ENCODE results near the gene PLEKHF1.

DNA sequence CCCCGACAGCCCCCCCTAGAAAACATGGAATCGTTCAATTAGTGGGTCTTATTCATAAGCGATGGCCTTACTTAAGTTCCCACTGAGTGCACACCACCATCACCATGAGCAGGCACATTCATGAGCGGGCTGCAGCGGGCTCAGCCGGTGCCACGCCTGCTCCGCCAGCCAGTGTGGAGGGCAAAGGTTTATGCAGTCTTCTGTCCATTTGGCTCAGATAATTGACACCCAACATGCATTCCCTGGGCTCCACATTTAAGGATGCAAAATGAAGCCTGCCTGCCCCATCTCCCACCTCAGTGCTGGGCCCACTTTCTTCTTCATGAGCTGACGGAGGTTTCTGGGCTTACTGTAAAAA lies 37.7 kb downstream of the PLEKHF1 start:
- TF ChIP-seq, protein P1, sequence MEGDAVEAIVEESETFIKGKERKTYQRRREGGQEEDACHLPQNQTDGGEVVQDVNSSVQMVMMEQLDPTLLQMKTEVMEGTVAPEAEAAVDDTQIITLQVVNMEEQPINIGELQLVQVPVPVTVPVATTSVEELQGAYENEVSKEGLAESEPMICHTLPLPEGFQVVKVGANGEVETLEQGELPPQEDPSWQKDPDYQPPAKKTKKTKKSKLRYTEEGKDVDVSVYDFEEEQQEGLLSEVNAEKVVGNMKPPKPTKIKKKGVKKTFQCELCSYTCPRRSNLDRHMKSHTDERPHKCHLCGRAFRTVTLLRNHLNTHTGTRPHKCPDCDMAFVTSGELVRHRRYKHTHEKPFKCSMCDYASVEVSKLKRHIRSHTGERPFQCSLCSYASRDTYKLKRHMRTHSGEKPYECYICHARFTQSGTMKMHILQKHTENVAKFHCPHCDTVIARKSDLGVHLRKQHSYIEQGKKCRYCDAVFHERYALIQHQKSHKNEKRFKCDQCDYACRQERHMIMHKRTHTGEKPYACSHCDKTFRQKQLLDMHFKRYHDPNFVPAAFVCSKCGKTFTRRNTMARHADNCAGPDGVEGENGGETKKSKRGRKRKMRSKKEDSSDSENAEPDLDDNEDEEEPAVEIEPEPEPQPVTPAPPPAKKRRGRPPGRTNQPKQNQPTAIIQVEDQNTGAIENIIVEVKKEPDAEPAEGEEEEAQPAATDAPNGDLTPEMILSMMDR (IDR thresholded peaks at IDR 0.05; ENCODE audit: insufficient read depth, low read length) = no peak
- TF ChIP-seq, protein P2, sequence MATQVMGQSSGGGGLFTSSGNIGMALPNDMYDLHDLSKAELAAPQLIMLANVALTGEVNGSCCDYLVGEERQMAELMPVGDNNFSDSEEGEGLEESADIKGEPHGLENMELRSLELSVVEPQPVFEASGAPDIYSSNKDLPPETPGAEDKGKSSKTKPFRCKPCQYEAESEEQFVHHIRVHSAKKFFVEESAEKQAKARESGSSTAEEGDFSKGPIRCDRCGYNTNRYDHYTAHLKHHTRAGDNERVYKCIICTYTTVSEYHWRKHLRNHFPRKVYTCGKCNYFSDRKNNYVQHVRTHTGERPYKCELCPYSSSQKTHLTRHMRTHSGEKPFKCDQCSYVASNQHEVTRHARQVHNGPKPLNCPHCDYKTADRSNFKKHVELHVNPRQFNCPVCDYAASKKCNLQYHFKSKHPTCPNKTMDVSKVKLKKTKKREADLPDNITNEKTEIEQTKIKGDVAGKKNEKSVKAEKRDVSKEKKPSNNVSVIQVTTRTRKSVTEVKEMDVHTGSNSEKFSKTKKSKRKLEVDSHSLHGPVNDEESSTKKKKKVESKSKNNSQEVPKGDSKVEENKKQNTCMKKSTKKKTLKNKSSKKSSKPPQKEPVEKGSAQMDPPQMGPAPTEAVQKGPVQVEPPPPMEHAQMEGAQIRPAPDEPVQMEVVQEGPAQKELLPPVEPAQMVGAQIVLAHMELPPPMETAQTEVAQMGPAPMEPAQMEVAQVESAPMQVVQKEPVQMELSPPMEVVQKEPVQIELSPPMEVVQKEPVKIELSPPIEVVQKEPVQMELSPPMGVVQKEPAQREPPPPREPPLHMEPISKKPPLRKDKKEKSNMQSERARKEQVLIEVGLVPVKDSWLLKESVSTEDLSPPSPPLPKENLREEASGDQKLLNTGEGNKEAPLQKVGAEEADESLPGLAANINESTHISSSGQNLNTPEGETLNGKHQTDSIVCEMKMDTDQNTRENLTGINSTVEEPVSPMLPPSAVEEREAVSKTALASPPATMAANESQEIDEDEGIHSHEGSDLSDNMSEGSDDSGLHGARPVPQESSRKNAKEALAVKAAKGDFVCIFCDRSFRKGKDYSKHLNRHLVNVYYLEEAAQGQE (IDR thresholded peaks at IDR 0.05; ENCODE audit: insufficient replicate concordance, low read depth) = no peak
- TF ChIP-seq POLR2AphosphoS5 (IDR thresholded peaks at IDR 0.05; ENCODE audit: low read depth) (no peak), GABPA (IDR thresholded peaks at IDR 0.05; ENCODE audit: low read depth) (no peak)
